ENCODE data around the gene ENPP6.
"Not testable (repeated sequence)": the region's sequence is repeated elsewhere in the genome, so short reads cannot be mapped to it uniquely, and the experiment has no call there.

ENPP6 gene

GRCh38 chr4:184228056-184228705, 10.5 kb upstream of the ENPP6 start:
- H3K4me3 ChIP-seq (ENCODE audit: low read length): no peak overlapping the region
- no peak for DNase-seq (ENCODE audit: low read depth)
- no peak for TF ChIP-seq CTCF (conservative IDR thresholded peaks at IDR 0.05; ENCODE audit: low read length)

DNA sequence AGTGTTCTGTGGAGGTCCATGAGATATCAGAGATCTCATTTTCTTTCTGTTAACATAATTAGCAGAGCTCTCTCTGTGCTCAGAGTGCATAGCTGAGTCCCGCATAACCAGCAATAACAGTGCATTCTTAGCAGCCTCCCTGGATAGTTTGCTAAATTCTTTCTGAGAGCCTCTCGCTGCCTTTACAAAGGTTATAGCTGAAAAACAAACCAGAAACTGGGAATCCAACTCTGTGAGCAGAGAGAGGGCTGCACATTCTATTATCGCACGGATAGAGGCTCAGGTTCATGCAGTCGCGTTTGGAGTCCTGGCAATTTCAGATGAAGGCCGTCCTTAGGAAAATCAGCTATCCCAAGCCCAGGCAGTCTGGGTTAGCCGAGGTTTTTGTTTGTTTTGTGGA, 1.2 kb downstream of the ENPP6 start:
- H3K4me3 ChIP-seq (ENCODE audit: low read length): no peak overlapping the region
- no peak for TF ChIP-seq CTCF (conservative IDR thresholded peaks at IDR 0.05; ENCODE audit: low read length)
- no peak for DNase-seq (ENCODE audit: low read depth)

DNA sequence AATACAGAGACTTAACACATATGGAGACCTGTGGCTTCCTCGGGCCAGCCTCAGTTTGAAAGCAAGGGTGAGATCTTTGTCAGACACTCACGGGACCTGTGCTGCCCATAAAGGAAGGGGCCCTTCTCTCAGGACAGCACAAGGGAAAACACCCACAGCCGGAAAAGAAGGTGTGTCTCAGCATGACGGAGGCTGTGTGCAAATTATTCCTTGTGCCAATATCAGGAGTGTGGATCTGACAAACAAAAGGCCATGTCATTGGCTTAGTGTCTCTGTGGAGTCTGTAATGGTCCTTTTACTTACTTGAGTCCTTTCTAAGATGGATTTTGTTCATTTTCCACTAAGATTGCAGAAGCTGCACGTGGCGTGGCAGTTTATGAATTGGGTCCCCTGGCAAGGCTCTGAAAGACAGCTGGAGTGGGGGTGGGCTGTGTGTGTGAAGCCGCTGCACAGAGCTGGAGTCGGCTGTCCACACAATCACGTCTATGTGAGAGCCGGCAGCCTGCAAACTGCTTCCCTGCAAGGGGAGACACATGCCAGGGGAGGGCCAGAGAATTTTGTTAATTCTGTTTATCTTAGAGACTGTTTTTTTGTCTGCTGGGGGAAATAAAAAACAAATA, 1.9 kb downstream of the ENPP6 start:
- no peak overlapping the region for H3K4me3 ChIP-seq (ENCODE audit: low read length)
- TF ChIP-seq CTCF (conservative IDR thresholded peaks at IDR 0.05; ENCODE audit: low read length): no peak
- no peak for DNase-seq (ENCODE audit: low read depth)

- TF ChIP-seq CTCF (conservative IDR thresholded peaks at IDR 0.05; ENCODE audit: low read length): no peak
- H3K4me3 ChIP-seq (ENCODE audit: low read length): no peak overlapping the region
- no peak for DNase-seq (ENCODE audit: low read depth)
Observed at GRCh38 chr4:184214931-184215330, 2.7 kb downstream of the ENPP6 start.

DNA sequence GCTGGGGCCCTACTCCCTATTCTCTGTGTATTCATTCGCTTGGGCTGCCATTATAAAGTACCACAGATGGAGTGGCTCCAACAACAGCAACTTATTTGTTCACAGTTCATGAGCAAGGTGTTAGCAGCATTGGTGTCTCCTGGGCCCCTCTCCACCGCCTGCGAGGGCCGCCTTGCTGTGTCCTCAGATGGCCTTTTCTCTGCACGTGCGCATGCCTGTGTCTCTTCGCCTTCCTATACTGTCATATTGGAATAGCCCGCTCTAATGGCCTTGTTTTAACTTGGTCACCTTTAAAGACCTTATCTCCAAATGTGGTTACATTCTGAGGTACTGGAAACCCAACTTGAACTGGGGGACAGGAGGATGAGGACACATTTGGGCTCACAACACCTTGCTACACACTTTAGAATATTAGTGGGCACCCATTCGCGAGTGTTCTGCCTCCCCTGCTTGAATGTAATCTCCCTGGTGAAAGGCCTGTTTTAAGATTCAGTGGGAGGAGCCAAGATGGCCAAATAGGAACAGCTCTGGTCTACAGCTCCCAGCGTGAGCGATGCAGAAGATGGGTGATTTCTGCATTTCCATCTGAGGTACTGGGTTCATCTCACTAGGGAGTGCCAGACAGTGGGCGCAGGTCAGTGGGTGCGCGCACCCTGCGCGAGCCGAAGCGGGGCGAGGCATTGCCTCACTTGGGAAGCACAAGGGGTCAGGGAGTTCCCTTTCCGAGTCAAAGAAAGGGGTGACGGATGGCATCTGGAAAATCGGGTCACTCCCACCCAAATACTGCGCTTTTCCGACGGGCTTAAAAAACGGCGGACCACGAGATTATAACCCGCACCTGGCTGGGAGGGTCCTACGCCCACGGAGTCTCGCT, 9.7 kb downstream of the ENPP6 start:
- not testable (repeated sequence) for DNase-seq (ENCODE audit: low read depth); H3K4me3 ChIP-seq (ENCODE audit: low read length)

DNA sequence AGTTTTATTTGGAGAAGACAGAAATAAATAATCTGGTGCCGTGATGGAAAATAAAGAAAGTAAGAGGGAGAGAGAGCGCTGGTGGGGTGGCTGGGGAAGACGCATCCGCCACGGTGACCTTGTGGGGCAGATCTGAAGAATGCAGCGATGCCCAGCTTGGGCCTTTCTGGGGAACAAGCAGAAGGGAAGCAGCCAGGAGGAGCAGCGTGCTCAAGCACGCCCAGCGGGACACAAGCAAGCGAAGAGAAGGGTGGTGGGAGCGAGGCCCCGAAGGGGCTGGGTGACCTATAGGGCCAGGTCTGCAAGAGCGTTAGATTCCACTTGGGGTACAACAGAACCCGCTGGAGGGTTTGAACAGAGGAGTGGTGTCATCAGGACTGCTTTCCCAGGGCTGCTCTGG, 12.4 kb downstream of the ENPP6 start:
- no peak overlapping the region for H3K4me3 ChIP-seq (ENCODE audit: low read length)
- TF ChIP-seq CTCF (conservative IDR thresholded peaks at IDR 0.05; ENCODE audit: low read length): no peak
- no peak for DNase-seq (ENCODE audit: low read depth)

DNA sequence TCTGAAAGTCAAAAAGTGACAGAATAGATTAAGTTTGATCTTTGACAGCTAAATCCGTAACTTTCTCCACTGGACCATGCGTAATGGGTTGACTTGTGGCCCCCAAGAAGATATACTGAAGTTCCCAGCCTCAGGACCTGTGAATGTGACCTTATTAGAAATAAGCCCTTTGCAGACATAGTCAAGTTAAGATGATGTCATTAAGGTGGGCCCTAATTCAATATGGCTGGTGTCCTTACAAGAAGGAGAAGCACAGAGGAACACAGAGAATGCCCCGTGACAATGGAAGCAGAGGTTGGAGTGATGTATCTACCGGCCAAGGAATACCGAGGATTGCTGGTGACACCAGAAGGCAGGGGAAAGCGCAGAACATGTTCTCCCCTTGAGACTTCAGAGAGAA, 14.4 kb downstream of the ENPP6 start:
- DNase-seq (ENCODE audit: low read depth): no peak
- no peak for TF ChIP-seq CTCF (conservative IDR thresholded peaks at IDR 0.05; ENCODE audit: low read length)
- H3K4me3 ChIP-seq (ENCODE audit: low read length): no peak overlapping the region
